ENCODE results near the gene IL17RD.

- TF ChIP-seq, protein P1, sequence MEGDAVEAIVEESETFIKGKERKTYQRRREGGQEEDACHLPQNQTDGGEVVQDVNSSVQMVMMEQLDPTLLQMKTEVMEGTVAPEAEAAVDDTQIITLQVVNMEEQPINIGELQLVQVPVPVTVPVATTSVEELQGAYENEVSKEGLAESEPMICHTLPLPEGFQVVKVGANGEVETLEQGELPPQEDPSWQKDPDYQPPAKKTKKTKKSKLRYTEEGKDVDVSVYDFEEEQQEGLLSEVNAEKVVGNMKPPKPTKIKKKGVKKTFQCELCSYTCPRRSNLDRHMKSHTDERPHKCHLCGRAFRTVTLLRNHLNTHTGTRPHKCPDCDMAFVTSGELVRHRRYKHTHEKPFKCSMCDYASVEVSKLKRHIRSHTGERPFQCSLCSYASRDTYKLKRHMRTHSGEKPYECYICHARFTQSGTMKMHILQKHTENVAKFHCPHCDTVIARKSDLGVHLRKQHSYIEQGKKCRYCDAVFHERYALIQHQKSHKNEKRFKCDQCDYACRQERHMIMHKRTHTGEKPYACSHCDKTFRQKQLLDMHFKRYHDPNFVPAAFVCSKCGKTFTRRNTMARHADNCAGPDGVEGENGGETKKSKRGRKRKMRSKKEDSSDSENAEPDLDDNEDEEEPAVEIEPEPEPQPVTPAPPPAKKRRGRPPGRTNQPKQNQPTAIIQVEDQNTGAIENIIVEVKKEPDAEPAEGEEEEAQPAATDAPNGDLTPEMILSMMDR (IDR thresholded peaks at IDR 0.05): no peak
- TF ChIP-seq POLR2A (IDR thresholded peaks at IDR 0.05): no peak
Measured at GRCh38 chr3:57194641-57195040, 29.5 kb upstream of the IL17RD start.
